MG63 (cell line): ENCODE measurements around the gene CNTNAP5. TPM values are rescaled to one million over a fixed set of nuclear protein-coding genes. Genes with fewer than 3 reads are reported as not detected.

Source experiments
- DNase-seq: peaks from one replicate; pipeline ENCODE4 v3.0.0-alpha.2; 2020
- H3K27me3 ChIP-seq: fragments of 250-450 bp; sonication (Bioruptor Pico); 2 replicates; pipeline ENCODE4 v1.5.1; 2020; ENCODE audit warnings: mild to moderate bottlenecking, moderate library complexity
- H3K36me3 ChIP-seq: fragments of 250-450 bp; sonication (Bioruptor Pico); 2 replicates; pipeline ENCODE4 v1.5.1; 2020; ENCODE audit warnings: mild to moderate bottlenecking, moderate library complexity
- H3K4me3 ChIP-seq: fragments of 250-450 bp; sonication (Bioruptor Pico); 2 replicates; pipeline ENCODE4 v1.5.1; 2020; ENCODE audit warnings: mild to moderate bottlenecking, moderate library complexity
- H3K9me3 ChIP-seq: fragments of 250-450 bp; sonication (Bioruptor Pico); 2 replicates; pipeline ENCODE4 v1.5.1; 2020; ENCODE audit warnings: mild to moderate bottlenecking, moderate library complexity
- total RNA-seq: library from RNA; depleted of rRNA; stranded (reverse); fragments of >200 nt; shearing (Covaris generic); gene quantifications from 2 replicates; pipeline ENCODE4 v1.2.3, GENCODE V29; 2014; ENCODE audit warnings: low replicate concordance; rRNA removed

CNTNAP5 gene
- not detected in 2 replicates for total RNA-seq

DNA sequence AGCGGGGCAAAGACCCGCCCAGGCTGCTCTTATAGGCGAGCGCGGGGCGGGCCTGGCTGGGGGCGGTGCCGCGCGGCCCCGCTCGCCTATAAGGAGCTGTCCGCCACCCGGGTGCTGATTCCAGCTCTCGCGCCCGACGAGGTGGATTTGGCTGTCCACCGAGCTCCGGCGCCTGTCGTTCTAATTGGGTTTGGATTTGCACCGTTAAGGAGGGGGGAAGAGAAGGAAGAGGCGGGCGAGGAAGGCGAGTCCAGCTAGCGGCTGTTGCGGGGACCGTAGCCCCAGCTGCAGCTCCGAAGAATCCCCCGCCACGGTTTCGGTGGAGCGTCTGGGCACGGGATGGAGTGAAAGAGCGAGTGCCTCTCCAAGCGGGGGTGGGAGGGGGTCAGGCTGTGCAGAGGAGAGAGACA lies at the start of gene CNTNAP5:
Gene CNTNAP5 (plus strand): TSS at position 117 of the 410 bp plus-strand sequence. CDS start 364 bp downstream, outside the sequence.
- H3K4me3 ChIP-seq: peak within 1 kb of the TSS; percentile 38
- H3K9me3 ChIP-seq: no peaks in the 10 kb centered on the region
- peak; percentile 65 for DNase-seq
- H3K27me3 ChIP-seq: peaks cover 11% of the 10 kb centered on the region
- no peaks in the 10 kb centered on the region for H3K36me3 ChIP-seq

DNA sequence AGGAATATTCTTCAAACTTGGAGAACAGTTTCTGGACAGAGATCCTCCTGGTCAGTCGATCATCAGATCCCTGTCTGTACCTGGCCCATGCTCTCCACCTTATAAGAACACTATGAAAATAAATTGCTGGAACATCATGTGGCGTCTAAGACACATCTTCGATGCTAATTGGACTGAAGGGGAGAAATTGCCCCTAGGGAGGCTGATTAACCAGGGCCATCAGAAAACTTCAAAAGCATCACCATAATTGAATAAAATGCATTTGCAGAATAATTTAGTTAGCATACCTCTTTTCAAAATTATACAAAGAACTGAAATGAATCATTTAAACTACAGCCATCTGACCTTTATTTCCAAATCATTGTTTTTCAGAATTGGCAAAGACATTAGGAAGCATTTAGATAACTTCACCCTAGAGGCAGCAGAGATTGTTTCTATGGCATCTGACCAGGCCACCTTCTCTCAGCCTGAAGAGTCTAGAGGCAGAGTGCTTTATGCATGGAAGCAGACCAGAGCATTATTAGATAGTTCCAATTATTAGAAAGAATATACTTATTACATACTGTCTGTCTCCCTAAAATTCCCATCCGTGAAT lies 48.9 kb upstream of the CNTNAP5 start:
- Histone ChIP-seq H3K9me3 (no peaks in the 10 kb centered on the region; the same call in none of the 2 replicates), H3K27me3 (no peaks in the 10 kb centered on the region), H3K4me3 (no peak overlapping the region), H3K36me3 (no peaks in the 10 kb centered on the region)
- DNase-seq: no peak

DNA sequence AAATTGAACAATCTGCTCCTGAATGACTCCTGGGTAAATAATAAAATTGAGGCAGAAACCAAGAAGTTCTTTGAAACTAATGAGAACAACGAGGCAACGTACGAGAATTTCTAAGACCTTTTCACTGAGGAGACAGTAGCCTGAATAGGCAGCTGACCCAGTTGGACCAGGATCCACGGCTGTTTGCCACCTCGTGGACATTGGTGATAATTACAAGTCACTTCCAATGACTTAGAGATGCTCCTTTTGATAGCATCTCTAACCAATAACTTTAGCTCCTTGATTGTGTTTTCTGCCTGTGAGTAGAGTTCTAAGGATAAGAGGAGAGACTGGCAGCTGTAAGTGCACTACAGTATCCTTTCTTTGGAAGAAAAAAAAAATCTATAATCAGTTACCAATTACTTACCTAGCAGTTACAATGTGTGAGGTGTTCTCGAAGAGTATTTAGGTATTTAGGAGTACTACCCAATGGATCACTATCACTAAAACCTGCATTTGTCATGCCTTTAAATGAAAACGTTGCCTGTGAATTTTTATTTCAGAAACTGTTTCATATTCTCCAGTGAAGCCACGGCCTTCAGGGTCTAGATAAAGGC lies 31.3 kb upstream of the CNTNAP5 start:
- Histone ChIP-seq H3K4me3 (no peak overlapping the region), H3K9me3 (no peaks in the 10 kb centered on the region; the same call in 1 of the 2 replicates), H3K27me3 (no peaks in the 10 kb centered on the region), H3K36me3 (no peaks in the 10 kb centered on the region)
- peak; percentile 32 for DNase-seq

DNA sequence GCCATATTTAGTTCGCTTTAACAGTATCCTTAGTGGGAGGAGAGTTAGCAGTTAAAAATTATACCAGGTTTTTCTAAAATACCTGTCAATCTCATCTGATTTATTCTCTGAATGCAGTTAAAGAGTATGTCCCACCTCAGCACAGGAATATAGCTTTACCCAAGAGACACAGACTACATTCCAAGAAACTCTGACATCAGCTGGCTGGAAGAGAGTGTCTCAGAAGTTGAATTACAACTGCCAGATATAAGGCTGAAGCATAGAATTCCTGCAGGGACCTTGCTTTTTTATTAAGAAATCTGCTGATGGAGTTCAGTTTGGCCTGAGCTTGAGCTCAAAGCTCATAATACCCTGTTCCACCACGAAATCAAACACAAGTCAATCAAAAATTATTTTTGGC lies 25.4 kb upstream of the CNTNAP5 start:
- no peaks in the 10 kb centered on the region for H3K9me3 ChIP-seq
- no peak for DNase-seq
- H3K4me3 ChIP-seq: no peak overlapping the region
- H3K36me3 ChIP-seq: no peaks in the 10 kb centered on the region
- no peaks in the 10 kb centered on the region for H3K27me3 ChIP-seq

DNA sequence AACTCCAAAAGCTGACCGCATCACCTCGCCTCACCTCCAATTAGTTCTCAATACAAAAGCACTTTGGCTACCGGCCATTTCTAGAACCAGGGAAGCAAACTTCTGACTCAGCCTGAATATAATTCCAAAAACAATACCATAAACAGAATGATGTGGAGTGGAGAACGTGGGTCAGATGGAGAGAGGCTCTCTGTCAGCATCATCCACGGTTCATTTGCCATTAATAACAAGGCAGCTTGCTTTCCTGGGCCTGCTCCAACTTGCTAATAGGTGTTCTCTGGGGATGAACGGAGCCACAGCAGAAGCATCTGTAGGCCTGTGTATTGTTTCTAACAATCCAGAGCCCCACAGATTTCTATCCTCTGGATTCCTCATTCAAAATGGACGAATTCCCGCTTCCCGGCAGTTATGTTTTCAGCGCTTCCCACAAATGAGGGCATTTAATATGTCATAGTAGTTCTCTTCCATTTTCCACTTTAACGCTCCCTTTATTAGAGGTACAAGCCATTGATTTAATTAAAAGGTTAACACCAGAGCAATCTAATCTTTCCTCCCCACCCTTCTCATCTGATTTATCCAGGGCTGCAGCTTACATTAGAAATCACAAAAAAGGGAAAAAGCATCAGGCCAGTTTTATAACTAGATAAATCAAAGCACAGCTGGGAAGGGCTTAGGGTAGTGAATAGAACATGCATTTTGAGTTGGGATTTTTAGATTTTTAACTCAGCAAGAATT lies 23.2 kb upstream of the CNTNAP5 start:
- DNase-seq: peak; percentile 50
- H3K9me3 ChIP-seq: no peaks in the 10 kb centered on the region; the same call in 1 of the 2 replicates
- H3K36me3 ChIP-seq: no peaks in the 10 kb centered on the region
- no peaks in the 10 kb centered on the region for H3K27me3 ChIP-seq
- no peak overlapping the region for H3K4me3 ChIP-seq

- Histone ChIP-seq H3K27me3 (peaks cover 4% of the 10 kb centered on the region), H3K4me3 (no peak overlapping the region), H3K36me3 (no peaks in the 10 kb centered on the region), H3K9me3 (no peaks in the 10 kb centered on the region)
- DNase-seq: no peak
Observed at GRCh38 chr2:124018890-124019289, 6.2 kb upstream of the CNTNAP5 start.

DNA sequence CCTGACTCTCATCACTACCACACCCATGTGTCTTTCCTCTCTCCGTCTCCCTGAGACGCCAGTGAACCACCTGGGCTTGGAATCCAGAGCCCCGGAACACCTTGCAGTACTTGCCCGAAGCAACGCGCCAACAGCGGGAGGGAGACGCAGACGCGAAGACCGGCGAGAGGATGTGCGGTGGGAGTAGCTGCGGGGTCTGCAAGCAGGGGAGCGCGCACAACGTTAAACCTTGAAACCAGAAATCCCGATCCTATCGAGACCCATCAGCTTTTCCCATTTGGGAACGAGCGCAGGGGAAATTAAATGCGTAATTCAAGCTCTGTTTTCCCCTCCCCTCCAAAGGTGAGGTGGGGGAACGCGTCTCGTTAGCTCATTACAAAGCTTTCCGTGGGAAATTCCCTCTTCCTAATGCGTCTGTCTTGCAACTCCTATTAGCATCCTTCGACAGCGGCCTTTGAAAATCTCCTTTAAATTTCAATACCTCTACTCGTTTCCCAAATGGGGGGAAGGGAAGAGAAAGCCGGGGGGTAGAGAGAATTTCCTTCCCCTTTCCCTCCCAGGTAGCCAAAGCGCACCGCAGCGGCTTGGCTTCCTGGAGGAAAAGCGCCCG lies 421 bp upstream of the CNTNAP5 start:
- H3K4me3 ChIP-seq: peak overlapping the region; percentile 38
- H3K27me3 ChIP-seq: peaks cover 11% of the 10 kb centered on the region
- H3K36me3 ChIP-seq: no peaks in the 10 kb centered on the region
- no peak for DNase-seq
- no peaks in the 10 kb centered on the region for H3K9me3 ChIP-seq

- no peaks in the 10 kb centered on the region for H3K9me3 ChIP-seq
- H3K36me3 ChIP-seq: no peaks in the 10 kb centered on the region
- H3K27me3 ChIP-seq: peaks cover 11% of the 10 kb centered on the region
- no peak for DNase-seq
- no peak overlapping the region for H3K4me3 ChIP-seq
Observed at GRCh38 chr2:124025891-124026434, 876 bp downstream of the CNTNAP5 start.

- H3K9me3 ChIP-seq: no peaks in the 10 kb centered on the region
- no peak for DNase-seq
- H3K4me3 ChIP-seq: no peak overlapping the region
- peaks cover 11% of the 10 kb centered on the region for H3K27me3 ChIP-seq
- no peaks in the 10 kb centered on the region for H3K36me3 ChIP-seq
Observed at GRCh38 chr2:124026503-124026902, 1.4 kb downstream of the CNTNAP5 start.

DNA sequence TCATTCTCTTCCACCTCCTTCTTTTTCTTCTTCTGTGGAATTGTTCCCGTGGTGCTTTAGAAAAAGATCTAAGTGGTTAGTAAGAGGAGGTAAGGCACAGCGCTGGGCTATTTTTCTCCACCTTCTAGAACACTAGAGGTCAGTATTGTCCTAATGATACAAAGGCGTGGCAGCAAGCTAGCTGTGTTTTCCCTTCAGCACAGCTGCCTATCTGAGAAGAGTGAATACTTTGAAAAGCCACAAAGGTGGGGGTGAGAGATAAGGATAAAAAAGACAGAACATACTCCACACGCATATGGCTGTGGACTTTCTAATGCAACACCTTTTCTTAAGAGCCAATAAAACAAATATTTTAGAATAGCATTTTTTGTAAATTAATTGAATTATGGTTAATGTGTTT lies 2.1 kb downstream of the CNTNAP5 start:
- Histone ChIP-seq H3K36me3 (no peaks in the 10 kb centered on the region), H3K9me3 (no peaks in the 10 kb centered on the region), H3K4me3 (no peak overlapping the region), H3K27me3 (peaks cover 11% of the 10 kb centered on the region)
- DNase-seq: no peak

DNA sequence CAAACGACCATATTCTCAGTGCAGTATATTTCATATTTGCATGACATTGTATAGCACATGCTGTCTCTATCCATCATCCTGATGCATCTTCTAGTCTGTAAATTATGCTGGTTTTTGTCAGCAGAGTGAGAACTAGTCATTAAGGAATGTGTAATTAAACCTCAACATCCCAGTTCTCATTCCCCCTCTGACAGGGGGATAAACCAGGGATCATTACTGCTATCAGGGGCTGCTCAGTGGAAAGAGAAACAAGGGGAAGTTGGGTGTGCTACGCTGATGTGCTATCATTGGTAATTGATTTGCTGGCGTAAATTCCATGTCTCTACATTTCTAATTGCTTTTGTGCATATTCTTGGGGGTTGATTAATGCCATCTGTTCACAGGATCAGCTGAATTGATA lies 7.7 kb downstream of the CNTNAP5 start:
- no peaks in the 10 kb centered on the region for H3K9me3 ChIP-seq
- H3K36me3 ChIP-seq: no peaks in the 10 kb centered on the region
- H3K4me3 ChIP-seq: no peak overlapping the region
- H3K27me3 ChIP-seq: no peaks in the 10 kb centered on the region; the same call in 1 of the 2 replicates
- no peak for DNase-seq

- Histone ChIP-seq H3K9me3 (no peaks in the 10 kb centered on the region), H3K36me3 (no peaks in the 10 kb centered on the region), H3K27me3 (no peaks in the 10 kb centered on the region; the same call in 1 of the 2 replicates), H3K4me3 (no peak overlapping the region)
- DNase-seq: no peak
Observed at GRCh38 chr2:124034265-124034664, 9.2 kb downstream of the CNTNAP5 start.

- DNase-seq: no peak
- Histone ChIP-seq H3K4me3 (no peak overlapping the region), H3K36me3 (no peaks in the 10 kb centered on the region), H3K9me3 (no peaks in the 10 kb centered on the region), H3K27me3 (no peaks in the 10 kb centered on the region; the same call in 1 of the 2 replicates)
Observed at GRCh38 chr2:124035001-124035400, 9.9 kb downstream of the CNTNAP5 start.

DNA sequence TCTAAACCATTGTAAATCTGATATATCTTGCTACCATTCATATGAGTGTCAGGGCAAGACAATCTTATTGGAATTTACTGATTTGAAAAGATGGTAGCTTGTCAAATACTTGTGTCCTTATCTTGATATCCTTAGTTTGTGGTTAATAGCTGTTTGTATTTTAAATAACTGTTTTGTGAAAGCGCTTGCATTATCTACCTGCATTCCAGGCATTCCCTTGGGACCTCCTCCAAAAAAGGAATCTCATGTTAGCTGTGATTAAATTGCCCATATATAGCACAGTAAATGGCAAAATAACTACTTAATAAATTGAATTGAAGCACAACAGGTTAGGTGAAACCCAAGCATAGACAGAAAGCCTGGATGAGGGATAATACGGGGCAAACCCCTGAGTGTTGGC lies 13.9 kb downstream of the CNTNAP5 start:
- Histone ChIP-seq H3K36me3 (no peaks in the 10 kb centered on the region), H3K9me3 (no peaks in the 10 kb centered on the region), H3K4me3 (no peak overlapping the region), H3K27me3 (no peaks in the 10 kb centered on the region)
- no peak for DNase-seq

- Histone ChIP-seq H3K27me3 (no peaks in the 10 kb centered on the region), H3K9me3 (no peaks in the 10 kb centered on the region), H3K36me3 (no peaks in the 10 kb centered on the region), H3K4me3 (no peak overlapping the region)
- no peak for DNase-seq
Observed at GRCh38 chr2:124039762-124040291, 14.7 kb downstream of the CNTNAP5 start.

- Histone ChIP-seq H3K36me3 (no peaks in the 10 kb centered on the region), H3K9me3 (no peaks in the 10 kb centered on the region), H3K27me3 (no peaks in the 10 kb centered on the region), H3K4me3 (no peak overlapping the region)
- no peak for DNase-seq
Observed at GRCh38 chr2:124045894-124046293, 20.8 kb downstream of the CNTNAP5 start.

GRCh38 chr2:124046332-124046731 lies 21.2 kb downstream of the CNTNAP5 start:
- no peaks in the 10 kb centered on the region for H3K9me3 ChIP-seq
- H3K36me3 ChIP-seq: no peaks in the 10 kb centered on the region
- no peak for DNase-seq
- H3K4me3 ChIP-seq: no peak overlapping the region
- H3K27me3 ChIP-seq: no peaks in the 10 kb centered on the region
